Measurements from ENCODE around the gene PLEKHN1. TPM values are rescaled to one million over a fixed set of nuclear protein-coding genes. Genes with fewer than 3 reads are reported as not detected.

PLEKHN1 gene
- total RNA-seq, 2 experiments from 2014 or later: 5.8 to 6.0 TPM

Other genes with a start within 250 kb of the PLEKHN1 start
- gene SAMD11, start 42.6 kb upstream of the PLEKHN1 start, total RNA-seq: not detected
- gene NOC2L, start 7.2 kb upstream of the PLEKHN1 start, total RNA-seq: 100 to 1,000 TPM; 111 to 117 TPM
- 10 to 100 TPM; 25.8 to 30.6 TPM for gene KLHL17, start 5.9 kb upstream of the PLEKHN1 start, total RNA-seq
- not detected for gene PERM1, start 15.6 kb downstream of the PLEKHN1 start, total RNA-seq
- 1 to 10 TPM; 1.7 to 2.0 TPM for gene HES4, start 33.6 kb downstream of the PLEKHN1 start, total RNA-seq
- 100 to 1,000 TPM in 1 of 2 experiments, 10 to 100 TPM in 1; 96.9 to 108 TPM for gene ISG15, start 47.0 kb downstream of the PLEKHN1 start, total RNA-seq
- 10 to 100 TPM; 33.2 to 35.6 TPM for gene AGRN, start 53.6 kb downstream of the PLEKHN1 start, total RNA-seq
- not detected for gene RNF223, start 107.8 kb downstream of the PLEKHN1 start, total RNA-seq
- 10 to 100 TPM; 19.5 to 20.5 TPM for gene C1orf159, start 149.6 kb downstream of the PLEKHN1 start, total RNA-seq
- gene TTLL10, start 207.4 kb downstream of the PLEKHN1 start, total RNA-seq: not detected
- 100 to 1,000 TPM; 375 to 387 TPM for gene TNFRSF18, start 240.1 kb downstream of the PLEKHN1 start, total RNA-seq
- gene TNFRSF4, start 247.7 kb downstream of the PLEKHN1 start, total RNA-seq: 1,000 to 10,000 TPM; 1,003 to 1,005 TPM

Measured in activated CD4-positive, alpha-beta memory T cell treated with anti-CD3 and anti-CD28 coated beads for 36 hours (primary cell).